C1 segment of cervical spinal cord (tissue), 14 donors: ENCODE measurements around the gene TMA7B.

Source experiments
- DNase-seq, 14 donors: peaks; one replicate each; lab custom pipeline; 2025; lab: John Stamatoyannopoulos, UW

TMA7B gene

DNA sequence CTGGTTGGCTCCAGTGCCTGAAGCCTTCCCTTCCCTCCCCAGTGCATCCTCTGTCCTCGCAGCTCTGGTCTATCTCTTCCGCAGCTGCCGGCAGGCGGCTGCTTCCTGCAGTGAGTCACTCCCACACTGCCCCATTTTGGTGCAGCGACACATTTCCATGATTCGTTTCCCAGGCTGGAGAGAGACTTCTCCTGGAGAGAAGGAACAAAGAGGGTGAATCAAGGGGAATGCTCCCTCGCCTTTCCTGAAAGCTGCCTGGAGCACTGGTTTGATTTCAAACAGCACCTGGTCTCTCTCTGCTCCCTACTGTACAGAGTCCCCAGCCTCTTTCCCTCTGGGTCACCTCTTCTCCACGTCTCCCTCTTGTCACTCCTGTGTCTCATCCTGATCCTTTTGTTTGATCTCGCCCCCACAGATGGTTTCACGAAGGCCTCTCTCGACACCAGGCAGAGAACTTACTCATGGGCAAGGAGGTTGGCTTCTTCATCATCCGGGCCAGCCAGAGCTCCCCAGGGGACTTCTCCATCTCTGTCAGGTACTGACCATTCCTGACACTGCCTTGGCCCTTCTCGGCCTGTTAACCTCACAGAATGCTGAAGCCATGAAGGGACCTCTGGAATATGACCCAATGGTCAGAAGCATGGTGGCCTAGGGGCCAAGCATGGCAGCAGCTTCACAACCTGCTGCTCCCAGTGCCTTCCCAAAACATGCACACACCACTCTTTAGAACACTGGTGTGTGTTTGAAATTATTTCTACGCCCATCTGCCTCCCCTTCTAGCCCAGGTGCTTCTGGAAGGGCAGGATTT is at the start of gene TMA7B:
Gene TMA7B (plus strand): TSS at position 758 of the 808 bp plus-strand sequence. CDS start 3,978 bp downstream, outside the sequence.
- DNase-seq: no peak

DNA sequence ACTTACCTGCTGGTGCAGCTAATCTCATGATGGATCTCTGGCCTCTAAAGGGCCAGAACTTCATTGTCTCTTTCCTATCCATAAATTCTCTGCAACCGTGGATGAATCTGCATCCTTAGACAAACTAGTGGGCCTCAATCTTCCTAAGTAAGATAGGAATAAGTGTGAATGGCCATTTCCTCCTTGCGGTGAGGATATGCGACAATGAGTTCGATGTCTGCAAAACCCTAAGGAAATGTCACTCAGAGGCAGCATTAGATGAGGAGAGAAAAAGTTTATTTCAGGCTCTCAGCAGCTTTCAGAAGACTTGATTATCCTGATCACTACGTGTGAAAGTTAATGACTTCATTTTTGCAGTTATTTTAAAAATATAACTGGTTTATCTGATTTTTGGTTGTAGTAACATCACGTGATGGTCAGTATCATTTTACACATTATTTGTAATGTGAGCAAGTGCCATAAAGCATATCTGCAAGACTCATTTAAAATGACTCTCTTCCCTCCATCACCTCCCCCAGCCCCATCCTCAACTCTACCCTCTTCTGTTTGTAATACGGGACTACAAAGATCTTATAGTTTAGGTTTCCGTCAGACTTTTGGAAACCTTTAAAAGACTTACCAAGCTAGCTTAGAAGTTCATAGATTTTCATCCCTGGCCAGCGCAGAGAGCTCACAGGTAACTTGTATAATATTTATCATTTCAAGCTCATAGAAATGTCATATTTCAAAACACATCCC is 49.2 kb upstream of the TMA7B start:
- DNase-seq: no peak

DNA sequence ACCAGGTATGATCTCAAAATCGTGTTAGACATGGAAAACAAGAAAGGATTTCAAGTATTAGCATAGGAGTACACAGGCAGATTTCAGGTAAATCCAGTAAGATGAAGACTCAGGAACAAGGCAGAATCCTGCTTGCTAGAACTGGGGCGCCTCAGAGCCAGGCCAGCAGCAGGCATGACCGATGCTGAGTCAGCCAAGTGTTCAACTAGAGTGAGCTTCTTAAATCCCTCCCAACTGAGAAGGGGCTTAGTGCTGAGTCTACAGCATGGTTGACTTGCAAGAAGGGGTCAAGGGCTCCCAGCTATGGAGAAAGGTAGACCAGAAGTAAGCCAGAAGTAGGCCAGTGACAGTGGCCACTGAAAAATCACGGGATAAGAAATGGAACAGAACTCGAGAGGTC is 46.9 kb upstream of the TMA7B start:
- no peak for DNase-seq

DNA sequence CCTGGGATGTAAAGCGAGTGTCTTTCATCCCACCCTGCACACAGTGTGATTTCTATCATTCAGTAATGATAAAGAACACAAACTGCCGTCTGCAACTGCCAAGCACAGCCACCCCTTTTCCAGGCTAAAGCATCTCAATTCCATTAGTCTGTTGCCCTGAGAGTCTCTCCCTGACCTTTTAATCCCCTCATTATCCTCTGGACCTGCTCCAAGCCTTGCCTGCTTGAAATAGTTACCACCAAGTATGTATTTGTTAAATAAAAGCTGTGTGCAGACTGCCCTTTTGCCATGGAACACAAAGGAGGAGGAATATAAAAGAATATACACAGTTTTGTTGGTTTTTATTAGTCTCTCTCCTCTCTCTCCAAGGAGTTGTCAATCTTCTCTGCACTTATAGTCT is 46.3 kb upstream of the TMA7B start:
- DNase-seq: no peak

DNA sequence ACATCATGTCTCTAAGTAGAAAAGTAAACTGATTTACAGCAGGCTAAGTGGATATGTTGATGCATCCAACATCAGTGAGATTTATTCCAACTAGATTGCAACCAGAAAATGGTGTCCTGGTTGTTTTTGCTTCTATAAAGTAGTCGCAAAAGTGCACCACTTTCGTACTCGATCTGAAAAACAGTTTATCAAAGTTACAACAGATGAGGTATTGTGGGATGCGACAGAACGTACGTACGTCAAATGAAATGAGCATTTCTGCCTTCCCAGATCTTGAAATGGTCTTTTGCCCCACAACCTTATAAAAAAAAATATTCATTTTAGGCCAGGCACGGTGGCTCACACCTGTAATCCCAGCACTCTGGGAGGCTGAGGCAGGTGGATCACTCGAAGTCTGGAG is 45.6 kb upstream of the TMA7B start:
- no peak for DNase-seq

DNA sequence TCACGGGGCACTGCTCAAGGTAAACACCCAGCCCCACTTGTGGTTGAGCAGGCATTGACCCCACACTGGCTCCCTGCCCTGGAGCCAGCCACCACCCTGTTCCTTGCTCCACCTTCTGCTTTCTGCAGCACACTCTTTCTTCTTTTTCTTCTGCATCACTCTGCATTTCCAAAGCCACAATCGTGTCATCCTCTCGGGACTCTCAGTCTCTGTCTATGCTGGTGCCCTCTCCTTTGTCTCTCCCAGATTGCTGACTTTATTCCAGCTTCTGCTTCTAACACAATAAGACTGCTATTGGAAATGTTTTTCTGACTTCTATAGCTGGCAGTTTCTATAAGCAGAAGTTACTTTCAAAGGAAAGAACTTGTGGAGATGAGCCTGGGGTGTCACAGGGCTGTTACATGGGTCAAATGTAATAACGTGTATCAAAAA is 44.9 kb upstream of the TMA7B start:
- no peak for DNase-seq

DNA sequence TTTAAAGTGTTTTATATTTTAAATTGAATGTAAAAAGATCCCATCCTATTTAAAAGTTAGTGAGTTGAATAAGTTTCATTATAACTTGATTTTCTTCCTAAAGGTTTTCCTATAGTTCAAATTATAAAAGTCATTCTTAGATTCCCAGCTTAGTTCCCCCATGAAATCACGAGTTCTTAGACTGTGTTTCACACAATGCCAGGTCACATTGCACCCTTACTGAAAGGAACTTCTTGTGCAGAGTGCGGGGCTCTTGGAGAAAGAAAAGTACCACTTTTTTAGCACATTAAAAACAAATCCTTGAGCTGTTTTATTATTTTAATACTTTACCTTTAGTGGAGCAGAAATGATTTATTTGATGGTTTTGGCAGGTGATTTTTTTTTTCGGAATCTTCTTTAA is 43.7 kb upstream of the TMA7B start:
- no peak for DNase-seq

DNA sequence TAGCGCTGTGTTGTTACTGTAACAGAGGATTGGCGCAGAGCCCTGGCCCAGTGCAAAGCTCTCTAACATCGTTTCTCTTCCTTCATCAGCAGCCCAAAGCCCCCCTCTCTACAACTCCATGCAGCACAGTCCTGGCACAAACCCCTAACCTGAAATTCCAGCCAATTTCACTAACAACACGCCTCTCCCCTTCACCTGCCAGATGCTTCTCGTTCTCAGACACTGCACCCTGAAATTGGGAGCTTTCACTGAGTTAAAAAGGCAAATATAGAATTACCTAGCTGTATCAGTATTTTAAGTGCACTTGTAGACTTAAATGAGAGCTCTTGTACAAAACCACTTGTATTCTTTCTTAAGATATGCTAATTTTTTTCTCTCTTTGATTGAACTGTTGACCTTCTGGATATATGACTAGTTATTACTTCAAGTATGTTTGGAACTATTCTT is 43.0 kb upstream of the TMA7B start:
- no peak for DNase-seq

DNA sequence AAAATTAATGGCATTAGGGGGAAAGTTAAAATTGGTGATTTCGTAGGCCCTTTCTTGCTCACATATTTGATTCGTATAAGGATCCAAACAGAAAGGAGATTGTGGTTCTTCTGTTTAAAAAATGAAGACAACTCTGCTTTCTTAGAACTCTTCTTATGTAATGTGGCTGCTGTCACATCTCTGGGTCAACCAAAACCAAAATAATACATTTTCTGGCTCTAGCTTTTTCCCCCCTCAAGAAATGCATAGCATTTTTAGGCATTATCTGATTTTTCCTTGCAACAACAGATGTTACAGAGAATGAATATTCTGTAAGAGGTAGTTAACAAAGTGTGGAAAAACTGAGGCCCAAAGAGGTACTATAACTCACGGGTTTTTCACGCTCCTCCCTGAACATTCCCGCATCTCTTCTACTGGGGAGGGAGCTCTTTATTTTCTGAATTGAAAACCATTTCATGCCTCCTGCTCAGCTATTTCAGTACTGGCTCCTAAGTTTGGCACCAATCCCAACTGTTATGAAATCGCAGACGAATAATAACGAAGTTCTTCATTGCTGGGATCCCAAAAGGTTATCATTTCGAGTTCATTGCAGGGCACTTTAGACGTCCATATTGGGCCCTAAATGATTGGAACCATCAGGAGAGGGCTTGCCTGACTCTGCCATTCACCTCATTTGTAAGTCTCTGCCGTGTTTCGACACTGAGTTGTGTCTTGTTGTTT is 42.3 kb upstream of the TMA7B start:
- peak in 1 of 14 donors; percentile 8 for DNase-seq

DNA sequence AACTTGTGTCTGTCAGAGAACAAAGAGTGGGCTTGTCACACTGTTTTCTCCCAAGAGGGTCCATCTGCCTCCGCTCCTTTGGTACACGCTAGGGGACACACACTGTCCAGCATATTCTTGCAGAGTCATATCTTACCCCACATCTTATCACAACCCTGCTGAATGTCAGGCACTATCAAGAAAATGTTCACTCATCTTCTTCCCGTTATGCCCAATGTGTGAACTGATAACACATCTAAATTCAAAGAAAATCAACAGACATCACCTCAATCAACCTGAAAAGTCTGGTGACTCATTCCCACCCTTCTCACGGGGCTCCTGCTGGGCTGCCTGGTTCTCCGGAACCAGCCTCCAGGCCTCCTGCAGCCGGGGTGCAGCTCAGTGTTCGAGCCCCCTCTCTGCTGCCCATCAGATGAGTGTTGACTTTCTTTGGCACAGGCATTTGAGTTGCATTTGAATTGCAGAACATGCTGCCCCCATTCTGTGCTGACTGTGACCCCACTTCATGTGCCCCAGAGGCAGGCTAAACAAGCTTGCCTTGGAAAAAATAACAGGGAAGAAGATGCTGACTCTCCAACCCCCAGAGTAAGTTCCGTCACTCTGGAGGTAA is 40.0 kb upstream of the TMA7B start:
- DNase-seq: no peak

DNA sequence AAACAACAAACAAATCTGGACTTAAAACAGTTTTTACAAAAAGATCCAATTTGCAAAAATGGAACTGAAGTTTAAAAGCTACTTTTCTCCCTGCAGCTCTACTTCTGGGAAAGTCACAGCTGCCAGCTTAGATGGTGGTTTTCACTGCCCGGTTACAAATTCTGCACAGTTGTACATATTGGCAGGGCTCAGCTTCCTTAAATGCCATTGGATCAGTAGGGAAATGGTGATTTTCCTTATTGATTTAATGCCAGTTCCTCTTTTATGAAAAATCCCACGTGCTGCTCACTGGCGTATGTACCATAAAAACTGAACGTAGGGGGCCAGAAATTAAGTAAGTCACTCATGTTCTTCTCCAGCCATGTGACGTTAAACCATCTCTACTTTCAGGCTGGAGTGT is 36.5 kb upstream of the TMA7B start:
- DNase-seq: no peak

DNA sequence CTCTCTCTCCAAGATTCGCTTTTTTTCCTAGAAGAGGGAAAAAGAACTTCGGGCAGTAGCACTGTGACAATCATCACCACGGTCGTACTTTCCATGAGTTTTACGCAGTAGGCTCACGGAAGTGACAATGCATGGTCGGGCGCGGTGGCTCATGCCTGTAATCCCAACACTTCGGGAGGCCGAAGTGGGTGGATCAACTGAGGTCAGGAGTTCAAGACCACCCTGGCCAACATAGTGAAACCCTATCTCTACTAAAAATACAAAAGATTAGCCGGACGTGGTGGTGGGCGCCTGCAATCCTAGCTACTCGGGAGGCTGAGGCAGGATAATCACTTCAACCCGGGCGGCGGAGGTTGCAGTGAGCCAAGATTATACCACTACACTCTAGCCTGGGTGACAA is 35.9 kb upstream of the TMA7B start:
- no peak for DNase-seq

DNA sequence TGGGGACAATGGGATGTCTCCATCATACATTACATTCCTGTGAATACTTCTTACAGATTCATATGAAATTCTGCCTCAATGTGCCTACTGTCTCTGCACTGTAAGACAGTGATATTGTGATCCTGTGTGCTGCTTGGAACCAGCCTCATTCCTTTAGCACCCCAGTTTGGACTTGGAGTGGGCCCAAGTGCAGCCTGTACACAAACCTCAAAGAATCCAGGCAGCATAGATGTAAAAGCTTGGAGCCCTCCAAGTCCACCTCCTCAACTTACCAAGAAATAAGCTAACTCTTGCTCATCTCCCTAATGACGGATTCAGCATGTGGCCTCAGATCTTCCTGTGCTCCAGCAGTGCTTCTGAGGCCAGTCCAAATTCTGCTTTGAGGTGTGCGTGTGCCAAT is 34.9 kb upstream of the TMA7B start:
- no peak for DNase-seq

DNA sequence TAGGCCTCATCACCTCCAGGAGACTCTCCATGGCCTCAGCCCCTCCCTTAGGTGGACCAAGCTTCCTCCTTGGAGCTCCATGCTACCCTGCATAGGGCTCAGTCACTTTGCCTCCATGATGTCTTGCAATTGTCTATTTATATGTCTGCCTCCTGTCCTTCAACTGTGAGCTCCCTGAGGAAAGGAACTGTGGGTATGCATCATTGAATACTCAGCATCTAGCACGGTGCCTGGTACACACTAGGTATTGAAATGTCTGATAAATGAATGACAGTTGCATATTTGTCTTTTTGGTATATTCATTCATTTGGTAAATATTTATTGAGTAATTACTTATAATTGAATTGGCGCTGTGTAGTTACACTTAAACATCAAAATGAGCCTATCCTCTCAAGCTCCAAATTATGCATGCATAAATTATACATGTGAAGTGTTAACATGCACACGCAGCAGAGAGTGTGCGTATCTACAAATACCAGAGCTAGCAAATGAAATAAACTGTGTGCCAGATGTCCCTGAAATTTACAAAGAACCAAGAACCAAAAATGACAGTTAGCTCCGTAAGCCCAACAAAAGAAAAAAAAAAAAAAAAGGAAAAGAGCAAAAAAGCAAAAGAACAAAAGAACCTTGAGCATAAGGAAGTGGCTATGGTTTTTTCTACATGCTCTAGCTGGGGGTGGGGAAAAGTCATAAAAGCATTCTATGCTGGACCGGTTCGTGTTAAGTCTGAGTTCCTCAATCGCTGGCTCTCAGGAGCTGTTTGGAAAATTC is 34.1 kb upstream of the TMA7B start:
- no peak for DNase-seq

DNA sequence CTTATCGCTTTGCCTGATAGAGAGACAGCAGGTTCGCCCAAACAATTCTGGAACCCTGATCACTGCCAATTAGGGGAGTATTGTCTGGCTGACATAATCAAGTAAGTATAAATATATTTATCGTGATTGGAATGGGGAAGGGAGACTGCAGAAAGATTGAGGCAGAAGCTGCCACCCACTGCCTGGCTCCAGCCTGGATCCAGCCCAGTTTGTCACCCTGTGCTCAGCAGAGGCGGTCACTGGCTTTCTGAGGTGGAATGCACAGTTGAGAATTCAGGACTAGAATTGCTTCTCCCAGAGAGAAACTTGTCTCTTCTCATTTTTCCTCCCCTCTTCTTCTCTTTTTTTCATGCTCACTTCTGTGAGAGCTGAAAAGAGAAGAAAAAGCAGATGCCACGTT is 33.4 kb upstream of the TMA7B start:
- no peak for DNase-seq

DNA sequence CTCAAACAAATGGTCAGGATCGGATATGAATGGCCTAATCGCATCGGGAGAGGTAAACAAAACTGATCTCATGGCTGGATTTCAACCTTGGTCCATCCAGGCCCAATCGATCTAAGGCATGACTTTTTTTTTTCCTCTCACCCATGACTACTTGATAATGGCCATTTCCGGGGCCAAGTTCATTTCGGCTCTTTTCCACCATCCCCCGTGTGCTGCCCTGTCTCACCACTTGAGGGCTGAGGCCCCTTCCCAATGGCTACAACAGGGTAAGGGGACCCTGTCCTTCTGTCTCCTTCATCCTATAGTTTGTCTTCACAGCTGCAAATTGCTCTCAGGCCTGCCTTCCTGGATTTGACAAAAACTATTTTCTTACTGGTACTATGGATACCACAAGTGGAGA is 32.7 kb upstream of the TMA7B start:
- DNase-seq: no peak

DNA sequence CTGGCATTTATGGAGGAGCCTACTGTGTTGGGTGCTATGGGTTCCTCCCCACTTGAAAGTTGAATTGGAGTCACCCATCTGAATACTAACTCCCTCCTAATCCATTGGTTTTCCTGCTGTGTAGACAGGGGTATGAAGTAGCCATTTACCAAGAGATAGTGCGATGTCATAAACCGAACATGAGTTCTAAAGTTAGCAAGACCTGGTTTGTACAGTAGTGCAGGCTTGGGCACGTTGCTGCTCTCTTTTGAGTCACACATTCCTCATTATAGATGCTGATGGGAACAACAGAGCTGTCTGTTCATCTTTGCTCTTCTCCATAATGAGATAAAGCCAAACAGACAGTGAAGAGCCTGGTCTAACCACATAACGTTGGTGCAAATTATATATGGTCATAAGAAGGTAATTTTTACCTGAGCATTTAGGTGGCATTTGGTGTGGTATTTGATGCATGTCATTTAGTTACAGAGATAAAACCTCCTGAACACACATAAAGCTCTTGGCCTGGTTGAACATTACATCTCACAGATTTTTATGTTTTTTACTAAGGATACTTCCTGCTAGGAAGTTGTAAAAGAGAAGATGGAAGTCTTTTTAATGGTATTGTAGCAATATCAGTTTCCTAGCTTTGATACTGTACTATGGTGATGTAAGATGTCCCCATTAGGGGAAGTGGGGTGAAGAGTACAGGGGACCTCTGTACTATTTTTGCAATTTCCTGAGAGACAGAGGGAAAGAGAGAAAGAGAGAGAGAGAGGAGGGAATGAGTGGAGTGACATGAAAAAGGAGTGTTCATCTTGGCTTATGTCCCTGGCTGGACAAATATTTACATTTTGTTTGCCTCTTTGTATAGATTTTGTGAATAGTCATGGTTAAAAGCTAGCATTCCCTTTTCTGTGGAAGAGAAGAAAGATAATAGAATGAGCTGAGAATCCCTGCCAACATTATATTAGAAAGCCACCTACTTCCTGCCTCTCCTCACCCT is 31.4 kb upstream of the TMA7B start:
- DNase-seq: no peak

DNA sequence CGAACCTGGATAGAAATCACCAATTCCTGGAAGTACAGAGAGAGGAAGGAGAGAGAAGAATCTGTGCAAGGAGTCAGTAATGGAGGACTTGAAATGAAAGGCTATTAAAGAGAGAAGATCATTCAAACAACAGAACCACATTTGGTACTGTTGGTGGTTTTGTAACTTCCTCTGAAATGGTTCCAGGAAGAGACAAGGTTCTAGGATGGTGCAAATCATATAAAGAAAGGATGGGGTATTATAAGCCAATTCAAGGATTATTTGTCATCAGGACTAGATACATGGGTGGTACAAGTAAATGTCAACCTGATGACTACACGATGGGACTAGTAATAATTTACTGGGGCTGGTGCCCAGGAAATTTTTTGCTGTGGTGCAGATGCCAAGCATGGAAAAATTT is 28.9 kb upstream of the TMA7B start:
- DNase-seq: no peak

DNA sequence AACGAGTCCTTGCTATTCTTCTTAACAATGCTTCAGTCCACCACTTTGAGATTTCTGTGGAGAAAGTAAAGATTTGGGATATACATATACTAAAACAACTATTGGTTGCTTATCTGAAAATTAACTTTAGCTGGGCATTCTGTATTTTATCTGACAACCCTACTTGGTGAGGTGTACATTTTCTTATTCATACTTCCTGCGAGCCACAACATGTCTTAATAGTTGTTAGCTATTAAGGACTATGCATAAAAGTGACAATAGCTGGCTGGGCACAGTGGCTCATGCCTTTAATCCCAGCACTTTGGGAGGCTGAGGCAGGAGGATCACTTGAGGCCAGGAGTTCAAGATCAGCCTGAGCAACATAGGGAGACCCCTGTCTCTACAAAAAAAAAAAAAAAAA is 28.0 kb upstream of the TMA7B start:
- DNase-seq: no peak
